ENCODE data around the gene CFAP46. TPM values are rescaled to one million over a fixed set of nuclear protein-coding genes. Genes with fewer than 3 reads are reported as not detected.

CFAP46 gene
- total RNA-seq, 3 donors from 2014 or later (not counting 1 experiment from before 2014, with no cell fraction given) = 0.35 TPM; not detected in 2

DNA sequence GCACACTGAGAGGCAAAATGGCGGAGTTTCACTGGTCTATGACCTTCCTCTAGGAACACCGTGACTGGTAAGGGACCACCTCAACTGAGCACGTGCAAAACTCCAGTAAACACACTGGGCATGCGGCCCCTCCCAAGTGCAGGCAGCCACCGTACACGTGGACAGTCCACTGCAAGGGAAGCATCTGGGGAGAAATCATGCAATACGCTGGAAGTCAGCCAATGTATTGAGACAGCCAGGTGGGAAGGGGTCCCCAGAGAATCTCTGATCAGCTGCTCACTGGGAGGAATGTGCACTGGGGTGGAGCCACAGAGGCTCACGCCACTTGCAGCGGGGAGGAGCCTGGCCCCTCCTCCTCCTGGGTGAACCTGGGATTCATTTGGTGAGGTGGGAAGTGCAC lies 49.3 kb downstream of the CFAP46 start:
- DNase-seq (no peak), ATAC-seq (no peak)
- peaks cover 23 to 40% of the 10 kb centered on the region in 2 donors for H3K27me3 Mint-ChIP-seq (ENCODE audit: low read depth in 2 of 2)
- no peaks in the 10 kb centered on the region for H3K36me3 Mint-ChIP-seq
- Histone ChIP-seq H3K27me3 (ENCODE audit: control insufficient read depth, insufficient read depth, low read length) (no peaks in the 10 kb centered on the region), H3K9me3 (ENCODE audit: control insufficient read depth, insufficient read depth, low read length) (no peaks in the 10 kb centered on the region), H3K4me1 (ENCODE audit: control insufficient read depth, insufficient read depth, low read length) (no peaks in the 10 kb centered on the region), H3K27ac (ENCODE audit: low read length) (no peak overlapping the region), H3K36me3 (ENCODE audit: control insufficient read depth, insufficient read depth, low read length) (no peaks in the 10 kb centered on the region), H3K4me3 (ENCODE audit: low read length) (no peak overlapping the region)
- no peak overlapping the region for H3K27ac Mint-ChIP-seq
- no peak for TF ChIP-seq CTCF (IDR thresholded peaks at IDR 0.05)
- intact Hi-C loops (cut with micrococcal nuclease) = no loop called here
- no peak overlapping the region for H3K4me3 Mint-ChIP-seq
- H3K4me1 Mint-ChIP-seq = no peaks in the 10 kb centered on the region
- H3K9me3 Mint-ChIP-seq = no peaks in the 10 kb centered on the region
- WGBS (ENCODE audit: insufficient coverage) = 78% methylated on average over 9 of the region's 9 CpGs

DNA sequence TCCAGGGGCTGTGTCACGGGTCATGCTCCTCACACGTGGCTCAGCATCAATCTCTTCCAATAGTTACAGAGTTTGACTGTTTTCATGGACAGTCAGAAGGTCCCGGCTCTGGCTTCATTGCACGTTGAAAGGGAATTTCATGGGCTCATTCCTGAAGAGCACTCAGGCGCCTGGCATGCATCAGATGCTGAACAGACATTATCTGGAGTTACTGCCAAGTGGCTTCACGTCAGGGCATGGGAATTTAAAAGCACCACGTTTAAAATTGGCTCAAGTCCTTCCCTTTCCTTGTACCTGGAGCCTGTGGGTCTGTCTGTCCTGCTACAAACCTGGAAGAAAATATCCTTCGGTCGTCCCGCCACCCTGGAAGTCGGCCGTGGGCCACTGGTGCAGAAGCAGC lies 50.4 kb downstream of the CFAP46 start:
- DNase-seq (no peak), ATAC-seq (no peak)
- WGBS (ENCODE audit: insufficient coverage) = 81% methylated on average over 12 of the region's 12 CpGs
- no peaks in the 10 kb centered on the region for H3K4me1 Mint-ChIP-seq
- H3K27ac ChIP-seq (ENCODE audit: low read length) = no peak overlapping the region
- H3K27ac Mint-ChIP-seq = no peak overlapping the region
- H3K4me1 ChIP-seq (ENCODE audit: control insufficient read depth, insufficient read depth, low read length) = no peaks in the 10 kb centered on the region
- no peak for TF ChIP-seq CTCF (IDR thresholded peaks at IDR 0.05)
- H3K9me3 Mint-ChIP-seq = no peaks in the 10 kb centered on the region
- intact Hi-C loops (cut with micrococcal nuclease) = no loop called here
- H3K27me3 ChIP-seq (ENCODE audit: control insufficient read depth, insufficient read depth, low read length) = no peaks in the 10 kb centered on the region
- H3K27me3 Mint-ChIP-seq (ENCODE audit: low read depth in 2 of 2) = peaks cover 24 to 40% of the 10 kb centered on the region in 2 donors
- H3K36me3 Mint-ChIP-seq = no peaks in the 10 kb centered on the region
- no peak overlapping the region for H3K4me3 ChIP-seq (ENCODE audit: low read length)
- no peaks in the 10 kb centered on the region for H3K9me3 ChIP-seq (ENCODE audit: control insufficient read depth, insufficient read depth, low read length)
- H3K4me3 Mint-ChIP-seq = no peak overlapping the region
- H3K36me3 ChIP-seq (ENCODE audit: control insufficient read depth, insufficient read depth, low read length) = no peaks in the 10 kb centered on the region

- no peaks in the 10 kb centered on the region for H3K4me1 Mint-ChIP-seq
- H3K27me3 Mint-ChIP-seq (ENCODE audit: low read depth in 2 of 2) = peaks cover 27 to 40% of the 10 kb centered on the region in 2 donors
- intact Hi-C loops (cut with micrococcal nuclease) = no loop called here
- H3K27ac Mint-ChIP-seq = no peak overlapping the region
- H3K27me3 ChIP-seq (ENCODE audit: control insufficient read depth, insufficient read depth, low read length) = no peaks in the 10 kb centered on the region
- H3K9me3 Mint-ChIP-seq = no peaks in the 10 kb centered on the region
- TF ChIP-seq CTCF (IDR thresholded peaks at IDR 0.05) = no peak
- H3K9me3 ChIP-seq (ENCODE audit: control insufficient read depth, insufficient read depth, low read length) = no peaks in the 10 kb centered on the region
- DNase-seq = no peak
- 94% methylated on average over 6 of the region's 6 CpGs for WGBS (ENCODE audit: insufficient coverage)
- no peak overlapping the region for H3K4me3 Mint-ChIP-seq
- no peaks in the 10 kb centered on the region for H3K36me3 ChIP-seq (ENCODE audit: control insufficient read depth, insufficient read depth, low read length)
- no peak overlapping the region for H3K4me3 ChIP-seq (ENCODE audit: low read length)
- H3K36me3 Mint-ChIP-seq = no peaks in the 10 kb centered on the region
- no peak for ATAC-seq
- H3K4me1 ChIP-seq (ENCODE audit: control insufficient read depth, insufficient read depth, low read length) = no peaks in the 10 kb centered on the region
- H3K27ac ChIP-seq (ENCODE audit: low read length) = no peak overlapping the region
Measured at GRCh38 chr10:132891368-132891767, 51.0 kb downstream of the CFAP46 start.

DNA sequence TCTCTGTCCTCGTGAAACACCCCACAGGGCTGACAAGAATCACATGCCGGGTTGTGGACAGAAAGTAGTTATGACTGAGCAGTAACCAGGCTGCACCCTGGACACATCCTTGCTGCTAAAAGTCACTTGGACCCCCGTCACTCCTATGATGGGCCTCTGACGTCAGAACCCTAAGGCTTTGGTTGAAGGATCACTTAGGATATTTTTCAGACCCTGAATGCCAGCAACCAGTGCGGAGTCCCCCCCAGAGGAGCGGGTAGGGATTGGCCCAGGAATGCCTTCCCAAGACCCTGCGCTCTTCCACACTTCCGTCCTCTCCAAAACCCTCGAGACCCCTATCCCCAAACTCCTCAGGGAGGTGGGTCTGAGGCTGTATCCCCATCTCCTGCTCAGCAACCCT lies 52.1 kb downstream of the CFAP46 start:
- ATAC-seq (no peak), DNase-seq (no peak)
- no peak overlapping the region for H3K4me3 ChIP-seq (ENCODE audit: low read length)
- intact Hi-C loops (cut with micrococcal nuclease) = no loop called here
- Mint-ChIP-seq H3K4me1 (no peaks in the 10 kb centered on the region), H3K27ac (no peak overlapping the region), H3K9me3 (no peaks in the 10 kb centered on the region), H3K4me3 (no peak overlapping the region), H3K36me3 (no peaks in the 10 kb centered on the region), H3K27me3 (ENCODE audit: low read depth in 2 of 2) (peaks cover 27 to 40% of the 10 kb centered on the region in 2 donors)
- no peaks in the 10 kb centered on the region for H3K36me3 ChIP-seq (ENCODE audit: control insufficient read depth, insufficient read depth, low read length)
- H3K4me1 ChIP-seq (ENCODE audit: control insufficient read depth, insufficient read depth, low read length) = no peaks in the 10 kb centered on the region
- H3K9me3 ChIP-seq (ENCODE audit: control insufficient read depth, insufficient read depth, low read length) = no peaks in the 10 kb centered on the region
- 77% methylated on average over 9 of the region's 9 CpGs for WGBS (ENCODE audit: insufficient coverage)
- H3K27me3 ChIP-seq (ENCODE audit: control insufficient read depth, insufficient read depth, low read length) = no peaks in the 10 kb centered on the region
- no peak overlapping the region for H3K27ac ChIP-seq (ENCODE audit: low read length)
- TF ChIP-seq CTCF (IDR thresholded peaks at IDR 0.05) = no peak

Measured in natural killer cell (primary cell).